ENCODE measurements around the gene DHDH.

GRCh38 chr19:48915757-48916156, 17.7 kb upstream of the DHDH start:
- TF ChIP-seq POLR2AphosphoS5 (IDR thresholded peaks at IDR 0.05; ENCODE audit: low read depth, low read length), result no peak
- no peak for TF ChIP-seq SIN3A (IDR thresholded peaks at IDR 0.05; ENCODE audit: borderline replicate concordance, insufficient read depth, low read length)
- no peak for TF ChIP-seq TAF1 (IDR thresholded peaks at IDR 0.05; ENCODE audit: borderline replicate concordance, insufficient read depth, low read length)
